Measurements from ENCODE around the gene PACS2.

The PACS2 gene

GRCh38 chr14:105349992-105350391 lies 35.4 kb downstream of the PACS2 start:
- no peaks in the 10 kb centered on the region for H3K27me3 ChIP-seq (replicated peaks; ENCODE audit: control insufficient read depth, insufficient read depth, low read length)
- H3K4me3 ChIP-seq (replicated peaks; ENCODE audit: low read depth, low read length), result no peak overlapping the region
- no peak for TF ChIP-seq CTCF (IDR thresholded peaks at IDR 0.05; ENCODE audit: insufficient read depth, low read length, poor library complexity, severe bottlenecking)
- no peaks in the 10 kb centered on the region for H3K36me3 ChIP-seq (ENCODE audit: control insufficient read depth, insufficient read depth, low read length)
- no peak for DNase-seq (ENCODE audit: extremely low read depth, insufficient read length)

- no peak for TF ChIP-seq CTCF (IDR thresholded peaks at IDR 0.05; ENCODE audit: insufficient read depth, low read length, poor library complexity, severe bottlenecking)
- H3K36me3 ChIP-seq (ENCODE audit: control insufficient read depth, insufficient read depth, low read length), result no peaks in the 10 kb centered on the region
- DNase-seq (ENCODE audit: extremely low read depth, insufficient read length), result no peak
- no peaks in the 10 kb centered on the region for H3K27me3 ChIP-seq (replicated peaks; ENCODE audit: control insufficient read depth, insufficient read depth, low read length)
- H3K4me3 ChIP-seq (replicated peaks; ENCODE audit: low read depth, low read length), result no peak overlapping the region
Measured at GRCh38 chr14:105350450-105351244, 36.1 kb downstream of the PACS2 start.

GRCh38 chr14:105351410-105351809 lies 36.9 kb downstream of the PACS2 start:
- H3K36me3 ChIP-seq (ENCODE audit: control insufficient read depth, insufficient read depth, low read length), result no peaks in the 10 kb centered on the region
- no peaks in the 10 kb centered on the region for H3K27me3 ChIP-seq (replicated peaks; ENCODE audit: control insufficient read depth, insufficient read depth, low read length)
- no peak for TF ChIP-seq CTCF (IDR thresholded peaks at IDR 0.05; ENCODE audit: insufficient read depth, low read length, poor library complexity, severe bottlenecking)
- H3K4me3 ChIP-seq (replicated peaks; ENCODE audit: low read depth, low read length), result no peak overlapping the region
- no peak for DNase-seq (ENCODE audit: extremely low read depth, insufficient read length)

- TF ChIP-seq CTCF (IDR thresholded peaks at IDR 0.05; ENCODE audit: insufficient read depth, low read length, poor library complexity, severe bottlenecking), result peak; percentile 76
- H3K4me3 ChIP-seq (replicated peaks; ENCODE audit: low read depth, low read length), result no peak overlapping the region
- H3K36me3 ChIP-seq (ENCODE audit: control insufficient read depth, insufficient read depth, low read length), result no peaks in the 10 kb centered on the region
- peak; percentile 74 for DNase-seq (ENCODE audit: extremely low read depth, insufficient read length)
- no peaks in the 10 kb centered on the region for H3K27me3 ChIP-seq (replicated peaks; ENCODE audit: control insufficient read depth, insufficient read depth, low read length)
Measured at GRCh38 chr14:105351920-105352851, 37.6 kb downstream of the PACS2 start.

- no peak for TF ChIP-seq CTCF (IDR thresholded peaks at IDR 0.05; ENCODE audit: insufficient read depth, low read length, poor library complexity, severe bottlenecking)
- H3K4me3 ChIP-seq (replicated peaks; ENCODE audit: low read depth, low read length), result no peak overlapping the region
- no peaks in the 10 kb centered on the region for H3K36me3 ChIP-seq (ENCODE audit: control insufficient read depth, insufficient read depth, low read length)
- DNase-seq (ENCODE audit: extremely low read depth, insufficient read length), result no peak
- H3K27me3 ChIP-seq (replicated peaks; ENCODE audit: control insufficient read depth, insufficient read depth, low read length), result no peaks in the 10 kb centered on the region
Measured at GRCh38 chr14:105353136-105353535, 38.6 kb downstream of the PACS2 start.
